Stimulated activated naive CD8-positive, alpha-beta T cell treated with anti-CD3 and anti-CD28 coated beads, Interleukin-15, amount 100 ng/mL, for 72 hours (primary cell): Measurements from ENCODE around the gene NDC80.
"Not testable (repeated sequence)": the region's sequence is repeated elsewhere in the genome, so short reads cannot be mapped to it uniquely, and the experiment has no call there.

ENCODE experiments used
- ATAC-seq: fragments of 150-1000 bp; cut with Tn5 transposase; 2 replicates; pipeline ENCODE4 v1.10.0; 2021; ENCODE audit warnings: mild to moderate bottlenecking, moderate library complexity
- DNase-seq, 2 donors: peaks; one replicate each; pipeline ENCODE4 v3.0.0; 2021 to 2022
- H3K27ac Mint-ChIP-seq, 2 donors: one replicate each; pipeline ENCODE4 v1.8.0; 2022; ENCODE audit warnings: mild to moderate bottlenecking in 2 of 2, mixed read lengths in 2 of 2, moderate library complexity in 2 of 2
- H3K27me3 Mint-ChIP-seq: one replicate; pipeline ENCODE4 v1.8.0; 2022; ENCODE audit warnings: mixed read lengths
- H3K4me1 Mint-ChIP-seq: one replicate; pipeline ENCODE4 v1.8.0; 2022; ENCODE audit warnings: mild to moderate bottlenecking, mixed read lengths
- H3K4me3 Mint-ChIP-seq, 2 donors: one replicate each; pipeline ENCODE4 v1.8.0; 2022; ENCODE audit warnings: mild to moderate bottlenecking in 2 of 2, mixed read lengths in 2 of 2, moderate library complexity in 1 of 2
- H3K9me3 Mint-ChIP-seq, 2 donors: one replicate each; pipeline ENCODE4 v1.8.0; 2022; ENCODE audit warnings: mixed read lengths in 2 of 2

The NDC80 gene

DNA sequence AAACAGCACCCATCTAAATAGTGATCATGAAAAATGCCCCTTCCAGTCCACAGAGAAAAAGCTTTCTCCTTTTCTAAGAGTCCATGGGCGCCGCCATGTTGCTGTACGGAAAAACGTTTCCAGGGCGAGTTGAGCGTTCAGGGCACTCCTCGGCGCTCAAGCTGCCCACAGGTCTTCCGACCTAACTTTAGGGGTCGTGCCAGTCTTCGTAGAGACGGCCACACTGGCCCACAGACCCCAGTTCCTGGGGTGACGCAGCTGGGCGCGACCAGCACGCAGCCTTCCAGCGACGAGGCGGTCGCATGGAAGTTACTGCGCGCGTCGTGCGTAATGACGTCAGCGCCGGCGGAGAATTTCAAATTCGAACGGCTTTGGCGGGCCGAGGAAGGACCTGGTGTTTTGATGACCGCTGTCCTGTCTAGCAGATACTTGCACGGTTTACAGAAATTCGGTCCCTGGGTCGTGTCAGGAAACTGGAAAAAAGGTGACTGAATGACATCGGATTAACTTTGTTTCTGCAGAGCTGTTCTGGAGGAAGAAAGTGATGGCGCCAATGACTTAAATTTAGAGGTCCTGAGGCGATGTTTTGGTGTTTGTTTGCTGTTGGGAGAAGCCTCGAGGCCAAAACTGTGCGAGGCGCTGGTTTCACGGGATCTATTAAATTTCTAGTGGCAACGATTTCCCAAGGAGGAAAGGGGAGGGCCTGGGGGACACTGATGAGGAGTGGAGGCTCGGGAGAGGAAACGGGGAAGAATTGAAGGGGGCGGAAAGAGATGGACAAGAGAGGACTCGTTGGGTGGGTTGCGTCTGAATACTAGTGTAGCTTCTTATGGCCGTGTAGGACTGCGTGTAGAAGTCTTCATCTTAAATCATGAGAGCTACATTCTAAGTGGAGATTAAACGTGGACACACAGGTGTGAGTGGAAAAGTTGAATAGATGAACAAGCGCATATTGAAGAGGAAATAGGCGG lies at the start of gene NDC80, which contains the start of gene METTL4:
NDC80 (plus strand) TSS at position 358 of the 971 bp plus-strand sequence. CDS start 1,429 bp downstream, outside the sequence.
METTL4 (minus strand) TSS at position 306 of the 971 bp plus-strand sequence. CDS start 4,289 bp downstream, outside the sequence.
- peak within 1 kb of the TSS; percentile 99 for H3K27ac Mint-ChIP-seq
- no peaks in the 10 kb centered on the region for H3K9me3 Mint-ChIP-seq
- H3K27me3 Mint-ChIP-seq, result no peaks in the 10 kb centered on the region
- peak within 1 kb of the TSS; percentile 94 to 97 for H3K4me3 Mint-ChIP-seq
- ATAC-seq, result peak; percentile 92
- DNase-seq, result peak; percentile 88 to 90
- H3K4me1 Mint-ChIP-seq, result peaks cover 48% of the 10 kb centered on the region

DNA sequence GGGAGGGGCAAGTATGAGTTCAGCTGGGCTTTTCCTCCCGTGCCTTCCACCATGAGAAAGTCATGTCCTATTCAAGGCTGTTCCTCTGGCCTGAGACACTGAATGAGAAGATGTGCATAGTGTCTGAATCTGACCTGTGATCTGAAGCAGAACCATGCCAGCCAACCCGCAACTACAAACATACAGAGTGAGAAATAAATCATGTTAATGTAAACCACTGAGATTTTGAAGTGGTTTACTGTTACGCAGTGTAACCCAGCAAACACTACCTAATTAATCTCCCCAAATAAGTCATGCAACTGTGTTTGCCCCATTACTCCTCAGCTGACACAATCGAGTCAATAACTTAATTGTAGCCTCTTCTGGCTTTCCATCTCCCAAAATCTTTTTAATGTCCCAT lies 49.2 kb upstream of the NDC80 start:
- no peak overlapping the region for H3K27ac Mint-ChIP-seq
- DNase-seq (no peak), ATAC-seq (peak; percentile 77)
- H3K4me3 Mint-ChIP-seq, result no peak overlapping the region
- H3K27me3 Mint-ChIP-seq, result no peaks in the 10 kb centered on the region
- H3K4me1 Mint-ChIP-seq, result peaks cover 5% of the 10 kb centered on the region
- no peaks in the 10 kb centered on the region for H3K9me3 Mint-ChIP-seq

DNA sequence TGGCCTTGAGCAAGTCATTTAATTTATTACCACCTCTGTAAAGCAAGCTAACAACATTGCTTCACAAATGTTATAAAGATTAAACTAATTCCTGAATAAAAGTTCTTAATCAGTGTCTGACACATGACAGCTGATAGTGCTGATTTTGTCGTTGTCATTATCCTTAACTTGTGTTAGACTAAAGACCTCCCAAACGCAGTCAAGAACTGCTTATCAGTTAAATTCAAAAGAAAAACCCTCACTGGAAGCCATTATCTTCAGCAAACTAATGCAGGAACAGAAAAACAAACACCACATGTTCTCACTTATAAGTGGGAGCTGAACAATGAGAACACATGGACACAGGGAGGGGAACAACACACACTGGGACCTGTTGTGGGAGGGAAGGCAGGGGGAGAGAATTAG lies 46.6 kb upstream of the NDC80 start:
- not testable (repeated sequence) for H3K4me3 Mint-ChIP-seq, H3K27me3 Mint-ChIP-seq

DNA sequence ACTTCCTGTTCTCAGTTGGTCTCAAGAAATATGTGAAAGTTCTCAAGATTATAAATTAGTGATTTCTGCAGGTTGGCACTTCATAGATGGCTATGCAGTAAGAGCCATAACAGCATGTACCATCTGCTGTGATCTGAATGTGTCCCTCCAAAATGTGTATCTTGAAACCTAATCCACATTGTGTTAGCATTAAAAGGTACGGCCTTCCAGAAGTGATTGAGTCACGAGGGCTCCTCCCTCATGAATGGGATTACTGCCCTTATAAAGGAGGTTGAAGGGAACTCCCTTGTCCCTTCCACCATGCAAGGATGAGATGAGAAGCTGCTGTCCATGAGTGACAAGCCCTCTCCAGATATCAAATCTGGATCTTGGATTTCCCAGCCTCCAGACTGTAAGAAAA lies 45.0 kb upstream of the NDC80 start:
- no peak for ATAC-seq
- Mint-ChIP-seq H3K9me3 (no peaks in the 10 kb centered on the region), H3K27ac (no peak overlapping the region), H3K27me3 (no peaks in the 10 kb centered on the region), H3K4me3 (no peak overlapping the region), H3K4me1 (peaks cover 5% of the 10 kb centered on the region)
- DNase-seq, result no peak

More for the DNA sequence above, 46.6 kb upstream of the NDC80 start:
- H3K27ac Mint-ChIP-seq, H3K4me1 Mint-ChIP-seq, ATAC-seq, H3K9me3 Mint-ChIP-seq, DNase-seq: not testable (repeated sequence)

DNA sequence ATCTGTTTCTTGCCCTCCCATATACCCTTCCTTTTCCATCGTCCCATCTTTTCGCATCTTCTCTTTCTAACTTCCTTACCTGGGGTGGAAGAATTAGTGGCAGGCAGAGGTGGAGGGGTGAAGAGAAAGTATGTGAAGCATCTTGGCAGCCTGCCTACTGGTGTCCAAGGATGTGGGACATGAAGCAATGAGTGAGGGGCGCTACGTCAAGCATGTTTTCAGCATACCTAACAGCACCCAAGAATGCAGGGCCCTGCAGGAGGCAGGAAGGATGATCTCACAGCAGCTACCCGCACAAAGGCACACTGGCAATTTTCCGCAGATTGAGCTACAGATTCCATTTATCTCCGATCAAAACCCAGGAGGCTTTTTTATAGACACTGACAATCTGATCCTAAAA lies 42.2 kb upstream of the NDC80 start:
- no peak for ATAC-seq
- H3K4me3 Mint-ChIP-seq, result no peak overlapping the region
- no peaks in the 10 kb centered on the region for H3K4me1 Mint-ChIP-seq
- H3K9me3 Mint-ChIP-seq, result no peaks in the 10 kb centered on the region
- H3K27ac Mint-ChIP-seq, result no peak overlapping the region
- no peak for DNase-seq
- H3K27me3 Mint-ChIP-seq, result no peaks in the 10 kb centered on the region

DNA sequence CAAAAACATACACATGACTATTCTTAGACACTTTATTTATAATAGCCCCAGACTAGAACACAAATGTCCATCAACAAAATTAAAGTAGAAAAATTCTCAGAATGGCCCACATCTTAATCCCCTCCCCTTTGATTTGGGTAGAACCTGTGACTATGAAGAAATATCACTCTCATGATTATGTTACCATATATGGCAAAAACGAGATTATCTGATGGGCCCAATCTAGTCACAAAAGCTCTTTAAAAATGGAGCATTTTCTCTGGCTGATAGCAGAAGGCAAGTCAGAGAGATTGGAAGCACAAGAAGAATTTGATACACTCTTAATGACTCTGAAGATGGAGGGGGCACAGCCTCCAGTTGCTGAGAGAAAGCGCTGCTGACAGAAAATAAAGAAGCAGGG lies 39.6 kb upstream of the NDC80 start:
- no peaks in the 10 kb centered on the region for H3K9me3 Mint-ChIP-seq
- ATAC-seq, result no peak
- no peaks in the 10 kb centered on the region for H3K4me1 Mint-ChIP-seq
- H3K27me3 Mint-ChIP-seq, result no peaks in the 10 kb centered on the region
- no peak overlapping the region for H3K4me3 Mint-ChIP-seq
- no peak overlapping the region for H3K27ac Mint-ChIP-seq
- no peak for DNase-seq

DNA sequence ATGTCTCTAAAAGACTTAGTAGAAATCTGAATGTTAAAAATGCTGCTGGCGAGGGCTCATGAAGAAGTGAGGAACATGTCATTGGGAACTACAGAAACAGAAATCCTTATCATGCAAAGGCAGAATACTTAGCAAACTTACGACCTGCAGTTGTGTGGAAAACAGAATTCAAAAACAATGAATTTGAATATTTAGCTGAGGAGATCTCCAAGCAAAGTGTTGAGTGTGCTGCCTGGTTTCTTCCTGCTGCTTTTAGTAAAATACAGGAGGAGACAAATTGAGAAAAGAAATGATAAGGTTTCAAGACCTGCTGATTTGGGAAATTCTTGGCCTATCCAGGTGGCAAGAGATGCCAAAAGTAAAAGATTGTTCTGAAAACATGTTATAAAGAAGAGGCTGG lies 38.6 kb upstream of the NDC80 start:
- no peaks in the 10 kb centered on the region for H3K27me3 Mint-ChIP-seq
- H3K4me1 Mint-ChIP-seq, result no peaks in the 10 kb centered on the region
- DNase-seq (no peak), ATAC-seq (no peak)
- peak overlapping the region in 1 of 2 donors; percentile 15 for H3K27ac Mint-ChIP-seq
- H3K9me3 Mint-ChIP-seq, result no peaks in the 10 kb centered on the region
- no peak overlapping the region for H3K4me3 Mint-ChIP-seq

DNA sequence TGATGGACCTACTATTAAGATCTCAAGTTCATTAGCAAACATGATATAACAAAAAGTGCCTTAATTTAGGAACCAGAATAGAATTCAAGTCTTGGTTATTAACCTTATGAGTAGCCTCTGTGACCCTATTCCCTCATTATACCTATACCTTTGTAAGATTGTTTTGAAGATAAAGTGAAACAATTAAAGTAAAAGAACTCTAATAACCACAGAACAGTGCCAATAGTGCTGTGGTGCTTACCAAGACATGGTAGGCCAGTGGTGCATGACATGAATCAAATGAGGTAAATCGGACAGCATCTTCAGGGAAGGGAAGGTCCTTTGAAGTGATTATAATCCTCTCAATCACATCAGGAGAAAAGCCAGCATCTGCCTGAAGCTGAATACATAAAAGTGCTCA lies 36.5 kb upstream of the NDC80 start:
- DNase-seq, result no peak
- Mint-ChIP-seq H3K4me1 (no peaks in the 10 kb centered on the region), H3K4me3 (no peak overlapping the region), H3K27me3 (no peaks in the 10 kb centered on the region), H3K27ac (no peak overlapping the region), H3K9me3 (no peaks in the 10 kb centered on the region)
- ATAC-seq, result no peak

DNA sequence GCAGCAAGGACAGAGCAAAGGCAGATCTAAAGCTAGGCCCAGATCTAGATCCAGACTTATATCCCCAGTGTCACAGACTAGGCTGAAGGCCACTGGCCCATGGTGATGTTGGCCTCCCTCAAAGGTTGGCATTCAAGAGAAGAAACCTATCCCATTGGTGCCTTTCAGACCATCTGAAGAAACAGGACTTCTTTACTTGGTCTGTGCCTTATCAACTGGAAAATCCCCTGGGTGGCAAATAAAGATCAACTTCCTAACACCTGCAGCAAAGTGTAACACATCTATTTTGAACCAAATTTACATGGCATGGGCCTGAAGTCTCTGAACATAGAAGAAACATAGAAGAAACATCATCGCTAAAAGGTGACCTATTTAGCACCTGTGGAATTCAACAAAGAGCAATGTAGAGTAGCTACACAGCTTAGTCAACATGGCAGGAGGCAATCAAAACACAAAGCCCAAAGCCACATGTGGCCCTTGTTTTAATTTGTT lies 35.9 kb upstream of the NDC80 start:
- Mint-ChIP-seq H3K4me1 (no peaks in the 10 kb centered on the region), H3K27ac (no peak overlapping the region), H3K9me3 (no peaks in the 10 kb centered on the region), H3K27me3 (no peaks in the 10 kb centered on the region), H3K4me3 (no peak overlapping the region)
- ATAC-seq (no peak), DNase-seq (no peak)

DNA sequence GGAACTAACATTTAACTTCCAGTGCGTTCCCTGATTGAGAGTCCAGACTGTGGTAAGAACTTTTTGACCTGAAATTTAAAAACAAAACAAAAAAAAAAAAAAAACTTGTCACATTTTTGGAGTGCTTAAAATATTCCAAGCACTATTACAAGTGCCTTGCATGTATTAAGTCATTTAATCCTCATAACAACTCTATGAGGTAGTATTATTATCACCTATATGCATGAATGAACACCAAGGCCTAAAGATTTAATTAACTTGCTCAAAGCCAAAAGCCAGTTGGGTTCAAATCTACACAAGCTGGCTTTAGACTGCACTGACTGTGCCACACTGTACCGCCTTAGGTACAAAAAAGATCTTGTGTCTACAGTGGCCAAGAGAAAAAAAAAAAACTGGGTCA lies 35.3 kb upstream of the NDC80 start:
- ATAC-seq, result no peak
- H3K4me1 Mint-ChIP-seq, result no peaks in the 10 kb centered on the region
- H3K27ac Mint-ChIP-seq, result no peak overlapping the region

DNA sequence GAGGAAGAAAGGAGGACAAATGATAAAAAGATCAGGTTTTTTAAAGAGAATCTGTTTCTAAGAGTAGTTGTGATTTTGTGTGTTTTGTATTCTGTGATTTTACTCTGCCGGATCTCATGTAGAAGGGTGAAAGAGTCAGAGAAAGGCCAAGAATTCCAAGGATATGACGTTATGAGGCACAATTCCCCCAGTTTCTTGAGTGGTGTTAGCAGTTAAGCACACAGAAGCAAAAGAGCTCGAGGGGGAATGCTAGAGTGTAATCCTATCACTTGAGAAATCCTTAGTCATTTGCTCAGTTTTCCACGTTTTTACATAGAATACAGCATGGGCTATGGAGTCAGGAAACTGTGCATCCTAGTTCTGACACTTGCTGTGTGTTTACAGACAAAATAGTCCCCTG lies 34.9 kb upstream of the NDC80 start:
- ATAC-seq (no peak), DNase-seq (no peak)
- Mint-ChIP-seq H3K4me1 (no peaks in the 10 kb centered on the region), H3K27ac (no peak overlapping the region), H3K9me3 (no peaks in the 10 kb centered on the region), H3K4me3 (no peak overlapping the region), H3K27me3 (no peaks in the 10 kb centered on the region)

More for the DNA sequence above, 35.3 kb upstream of the NDC80 start:
- H3K9me3 Mint-ChIP-seq, result no peaks in the 10 kb centered on the region
- no peaks in the 10 kb centered on the region for H3K27me3 Mint-ChIP-seq
- DNase-seq, result no peak
- H3K4me3 Mint-ChIP-seq, result no peak overlapping the region

DNA sequence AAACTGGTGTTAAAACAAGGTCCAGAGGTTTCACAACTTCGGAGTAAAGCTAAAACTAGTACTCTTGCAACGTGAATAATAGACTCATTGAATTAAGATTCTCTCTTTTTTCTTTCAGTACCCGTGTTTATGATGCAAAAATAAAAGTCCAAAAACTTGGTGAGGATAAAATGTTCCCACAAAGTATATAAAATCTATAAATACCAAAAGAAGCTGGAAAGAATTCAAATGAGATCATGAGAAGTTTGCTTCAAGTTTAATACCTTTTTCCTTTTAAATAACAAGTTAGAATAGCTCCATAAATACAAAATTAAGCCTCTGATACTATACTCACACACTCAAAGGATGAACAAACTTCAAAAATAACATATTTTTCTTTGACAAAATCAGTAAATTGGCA lies 34.1 kb upstream of the NDC80 start:
- H3K4me1 Mint-ChIP-seq, result no peaks in the 10 kb centered on the region

DNA sequence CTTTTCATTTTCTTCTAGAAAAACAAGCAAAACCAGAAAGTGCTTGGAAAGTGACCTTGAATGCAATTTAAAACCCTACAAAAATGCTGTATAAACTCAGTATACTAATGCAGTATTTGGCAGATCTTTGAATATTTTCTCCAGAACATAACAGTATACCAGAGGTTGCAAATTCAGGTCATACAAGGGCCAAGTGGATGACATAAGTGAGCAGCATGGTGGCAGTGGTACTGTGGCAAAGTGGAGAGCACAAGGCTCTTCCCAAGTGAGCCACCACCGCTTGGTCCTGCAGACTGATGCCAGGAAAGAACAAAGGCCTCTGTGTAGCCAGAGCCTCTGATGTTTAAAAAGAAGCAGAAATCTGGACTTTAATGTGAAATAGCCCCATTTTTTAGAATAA lies 33.1 kb upstream of the NDC80 start:
- no peak for DNase-seq
- H3K4me1 Mint-ChIP-seq, result no peaks in the 10 kb centered on the region
- no peak for ATAC-seq
- no peaks in the 10 kb centered on the region for H3K9me3 Mint-ChIP-seq
- H3K4me3 Mint-ChIP-seq, result no peak overlapping the region
- H3K27me3 Mint-ChIP-seq, result no peaks in the 10 kb centered on the region
- H3K27ac Mint-ChIP-seq, result no peak overlapping the region

More for the DNA sequence above, 34.1 kb upstream of the NDC80 start:
- H3K4me3 Mint-ChIP-seq, result no peak overlapping the region
- ATAC-seq (no peak), DNase-seq (no peak)
- no peak overlapping the region for H3K27ac Mint-ChIP-seq
- H3K27me3 Mint-ChIP-seq, result no peaks in the 10 kb centered on the region
- no peaks in the 10 kb centered on the region for H3K9me3 Mint-ChIP-seq

DNA sequence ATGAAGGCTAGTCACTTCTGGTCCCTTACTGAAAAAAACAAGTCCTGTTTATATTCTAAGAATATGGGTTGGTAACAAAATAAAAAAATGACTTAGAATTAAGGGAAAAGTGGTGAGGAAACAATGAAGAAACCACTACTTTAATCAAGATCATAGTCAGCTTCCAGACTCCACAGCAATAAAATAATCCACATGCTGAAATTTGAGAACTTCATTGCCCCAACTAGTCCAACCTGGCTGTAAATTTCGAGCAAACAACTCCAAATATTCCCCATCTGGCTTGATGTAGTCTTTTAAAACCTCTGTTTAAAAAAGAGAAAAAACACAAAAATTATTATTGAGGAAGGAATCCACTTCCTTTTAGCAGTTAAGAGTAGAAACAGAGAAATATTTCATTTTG lies 32.5 kb upstream of the NDC80 start:
- no peak for ATAC-seq
- Mint-ChIP-seq H3K27ac (no peak overlapping the region), H3K4me1 (no peaks in the 10 kb centered on the region), H3K9me3 (no peaks in the 10 kb centered on the region), H3K4me3 (no peak overlapping the region), H3K27me3 (no peaks in the 10 kb centered on the region)
- DNase-seq, result no peak

DNA sequence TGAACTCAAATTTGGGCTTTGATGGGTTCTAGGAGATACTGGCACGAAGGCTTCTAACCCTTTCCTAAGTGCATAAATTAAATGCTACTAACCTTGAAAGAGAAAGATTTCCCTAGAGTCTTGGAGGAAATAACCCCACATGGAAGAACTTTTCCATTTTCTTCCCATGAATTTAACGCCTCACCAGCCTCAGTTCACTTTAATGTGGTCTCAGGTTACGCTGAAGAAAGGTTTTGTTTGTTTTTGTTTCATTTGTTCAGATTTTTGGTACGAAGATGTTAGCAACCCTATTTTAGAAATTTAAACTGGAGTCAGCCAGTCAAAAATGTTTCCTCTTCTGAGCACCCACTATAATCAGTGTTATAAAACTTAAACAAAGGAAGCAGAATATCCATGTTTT lies 30.8 kb upstream of the NDC80 start:
- no peak overlapping the region for H3K4me3 Mint-ChIP-seq
- H3K27me3 Mint-ChIP-seq, result no peaks in the 10 kb centered on the region
- no peak for ATAC-seq
- DNase-seq, result no peak
- no peaks in the 10 kb centered on the region for H3K4me1 Mint-ChIP-seq
- H3K9me3 Mint-ChIP-seq, result no peaks in the 10 kb centered on the region
- no peak overlapping the region for H3K27ac Mint-ChIP-seq

DNA sequence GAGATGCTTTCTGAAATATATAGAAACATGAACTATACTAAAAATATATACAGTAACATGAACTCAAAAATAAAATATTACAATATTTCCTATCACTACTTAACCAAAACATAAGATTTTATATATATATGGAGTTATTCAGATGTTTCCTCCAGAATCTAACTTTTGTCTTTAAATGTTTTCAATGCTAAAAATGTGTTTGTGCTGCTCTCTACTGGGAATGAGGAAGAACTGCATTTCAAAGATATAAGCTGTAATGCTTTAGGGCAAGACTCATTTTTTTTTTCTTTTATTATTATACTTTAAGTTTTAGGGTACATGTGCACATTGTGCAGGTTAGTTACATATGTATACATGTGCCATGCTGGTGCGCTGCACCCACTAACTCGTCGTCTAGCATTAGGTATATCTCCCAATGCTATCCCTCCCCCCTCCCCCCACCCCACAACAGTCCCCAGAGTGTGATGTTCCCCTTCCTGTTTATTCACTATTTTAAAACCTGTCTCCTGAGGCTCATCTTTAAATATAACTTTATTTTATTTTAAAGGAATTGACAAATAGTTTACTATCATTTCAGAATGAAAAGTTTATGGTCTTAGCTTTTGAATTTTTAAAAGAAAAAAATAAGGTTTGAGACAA lies 29.3 kb upstream of the NDC80 start:
- H3K27ac Mint-ChIP-seq, ATAC-seq, H3K27me3 Mint-ChIP-seq, H3K4me1 Mint-ChIP-seq, H3K4me3 Mint-ChIP-seq, H3K9me3 Mint-ChIP-seq, DNase-seq: not testable (repeated sequence)
